Superior temporal gyrus (tissue), 1 donor: Measurements from ENCODE around the gene RBM26.
"Not testable (repeated sequence)": the region's sequence is repeated elsewhere in the genome, so short reads cannot be mapped to it uniquely, and the experiment has no call there.

ENCODE experiments used
- DNase-seq: peaks from one replicate; pipeline ENCODE4 v3.0.0-alpha.2; 2016; ENCODE audit errors: extremely low spot score

Gene RBM26

GRCh38 chr13:79328510-79328909 lies 77.5 kb downstream of the RBM26 start:
- DNase-seq: no peak

- DNase-seq: no peak
Observed at GRCh38 chr13:79320433-79320832, 85.6 kb downstream of the RBM26 start.

- no peak for DNase-seq
Observed at GRCh38 chr13:79318664-79319063, 87.4 kb downstream of the RBM26 start.

GRCh38 chr13:79317856-79318255 lies 88.2 kb downstream of the RBM26 start:
- DNase-seq: no peak

- DNase-seq: no peak
Observed at GRCh38 chr13:79314652-79315051, 91.4 kb downstream of the RBM26 start.

- DNase-seq: no peak
Observed at GRCh38 chr13:79312340-79312855, 93.7 kb downstream of the RBM26 start.

- DNase-seq: no peak
Observed at GRCh38 chr13:79311386-79311785, 94.7 kb downstream of the RBM26 start.

GRCh38 chr13:79309690-79310089 lies 96.4 kb downstream of the RBM26 start:
- no peak for DNase-seq

GRCh38 chr13:79307866-79308298 lies 98.2 kb downstream of the RBM26 start:
- no peak for DNase-seq

- DNase-seq: no peak
Observed at GRCh38 chr13:79307433-79307861, 98.6 kb downstream of the RBM26 start.

GRCh38 chr13:79306650-79307049 lies 99.4 kb downstream of the RBM26 start:
- DNase-seq: no peak

GRCh38 chr13:79297128-79297527 lies 108.9 kb downstream of the RBM26 start:
- DNase-seq: no peak

GRCh38 chr13:79295906-79296706 lies 109.9 kb downstream of the RBM26 start:
- no peak for DNase-seq

GRCh38 chr13:79290595-79291244 lies 115.3 kb downstream of the RBM26 start:
- no peak for DNase-seq

GRCh38 chr13:79289571-79289970 lies 116.5 kb downstream of the RBM26 start:
- no peak for DNase-seq

- no peak for DNase-seq
Observed at GRCh38 chr13:79287939-79288795, 117.9 kb downstream of the RBM26 start.

- DNase-seq: no peak
Observed at GRCh38 chr13:79285159-79285558, 120.9 kb downstream of the RBM26 start.

- no peak for DNase-seq
Observed at GRCh38 chr13:79283742-79284141, 122.3 kb downstream of the RBM26 start.

- DNase-seq: no peak
Observed at GRCh38 chr13:79282976-79283375, 123.1 kb downstream of the RBM26 start.

GRCh38 chr13:79282508-79282907 lies 123.5 kb downstream of the RBM26 start:
- no peak for DNase-seq

- DNase-seq: no peak
Observed at GRCh38 chr13:79281339-79281747, 124.7 kb downstream of the RBM26 start.

GRCh38 chr13:79279735-79280134 lies 126.3 kb downstream of the RBM26 start:
- not testable (repeated sequence) for DNase-seq
